Femur (tissue), 1 donor: ENCODE data around the gene ERN1.

Experiments
- DNase-seq: peaks from one replicate; pipeline ENCODE4 v3.0.0-alpha.2; 2017

The ERN1 gene

DNA sequence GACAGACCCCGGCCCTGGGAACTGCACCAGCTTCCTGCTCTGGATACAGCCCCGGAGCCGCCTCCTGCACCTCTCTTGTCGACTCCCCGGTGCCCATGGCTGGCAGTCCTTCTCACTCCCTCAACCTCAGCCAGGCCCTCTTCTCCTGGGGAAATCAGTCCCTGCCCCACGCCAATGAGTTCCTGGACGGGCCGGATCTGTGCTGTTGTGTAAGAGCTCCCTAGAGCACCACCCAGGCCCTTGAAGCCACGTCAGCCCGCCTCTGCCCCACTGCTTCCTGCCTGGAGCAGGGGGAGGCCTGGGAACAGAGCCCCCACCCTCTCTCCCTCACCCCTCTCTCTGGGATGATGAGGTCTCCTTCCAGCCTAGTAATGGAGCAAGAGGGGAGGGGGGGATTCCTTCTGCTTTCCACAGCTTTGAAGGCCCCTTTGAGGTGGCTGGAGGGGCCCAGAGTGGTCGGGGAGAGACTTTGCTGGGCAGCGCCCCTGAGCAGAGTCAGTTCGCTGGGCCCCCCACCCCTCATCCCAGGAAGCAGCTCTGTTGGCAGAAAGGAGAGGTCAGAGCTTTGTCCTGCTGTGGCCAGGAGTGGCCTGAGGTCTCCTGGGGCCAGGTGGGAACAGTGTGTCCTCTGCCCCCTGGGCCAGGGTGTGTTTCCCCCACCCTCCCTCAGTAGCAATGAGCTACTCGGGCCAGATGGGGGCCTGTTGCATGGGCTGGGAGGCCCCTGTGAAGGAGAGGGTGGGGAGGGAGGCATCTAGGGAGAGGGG, 128.0 kb downstream of the ERN1 start:
- no peak for DNase-seq

GRCh38 chr17:64001091-64001579, 128.8 kb downstream of the ERN1 start:
- no peak for DNase-seq

- no peak for DNase-seq
These were observed 130.0 kb downstream of the ERN1 start for GRCh38 chr17:63999680-64000531.

DNA sequence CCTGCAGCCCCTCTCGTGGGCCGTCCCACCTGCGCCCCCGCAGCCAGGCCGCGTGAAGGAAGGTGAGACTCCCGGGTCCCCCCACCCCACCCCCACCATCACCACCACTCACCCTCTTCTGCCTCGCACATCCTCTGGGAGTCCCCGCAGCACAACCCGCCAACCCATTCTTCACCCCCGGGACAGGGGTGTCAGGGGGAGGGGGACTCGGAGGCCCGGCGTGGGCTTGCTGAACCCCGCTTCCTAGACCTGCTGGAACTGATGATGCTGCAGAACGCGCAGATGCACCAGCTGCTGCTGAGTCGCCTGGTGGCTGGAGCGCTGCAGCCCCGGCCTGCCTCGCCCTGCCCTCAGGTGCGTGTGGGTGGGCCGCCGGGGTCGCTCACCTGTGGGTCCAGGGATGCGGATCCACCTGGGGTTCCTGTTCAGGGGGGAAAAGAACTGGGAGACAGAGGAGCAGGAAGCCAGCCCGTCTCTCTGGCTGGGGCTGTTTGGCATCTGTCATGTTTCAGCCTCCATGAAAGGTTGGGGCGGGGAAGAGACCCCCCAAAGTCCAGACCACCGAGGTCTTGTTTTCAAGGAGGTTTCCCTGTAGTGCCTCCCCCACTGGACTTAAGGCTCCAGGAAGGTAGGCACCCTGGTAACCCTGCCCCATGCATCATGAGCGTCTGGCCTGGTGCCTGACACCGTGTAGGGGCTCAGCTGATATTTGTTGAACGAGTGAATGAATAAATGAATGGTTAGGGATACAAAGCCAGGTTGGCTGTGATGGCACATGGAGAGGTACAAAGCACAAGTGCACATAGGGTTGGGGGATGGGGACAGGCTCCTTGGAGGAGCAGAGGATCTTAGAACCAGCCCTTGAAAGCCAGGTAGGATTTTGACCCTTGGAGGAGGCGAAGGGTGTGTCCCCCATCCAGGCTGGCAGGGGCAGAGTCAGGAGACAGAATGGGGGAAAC, 130.9 kb downstream of the ERN1 start:
- DNase-seq = no peak

DNA sequence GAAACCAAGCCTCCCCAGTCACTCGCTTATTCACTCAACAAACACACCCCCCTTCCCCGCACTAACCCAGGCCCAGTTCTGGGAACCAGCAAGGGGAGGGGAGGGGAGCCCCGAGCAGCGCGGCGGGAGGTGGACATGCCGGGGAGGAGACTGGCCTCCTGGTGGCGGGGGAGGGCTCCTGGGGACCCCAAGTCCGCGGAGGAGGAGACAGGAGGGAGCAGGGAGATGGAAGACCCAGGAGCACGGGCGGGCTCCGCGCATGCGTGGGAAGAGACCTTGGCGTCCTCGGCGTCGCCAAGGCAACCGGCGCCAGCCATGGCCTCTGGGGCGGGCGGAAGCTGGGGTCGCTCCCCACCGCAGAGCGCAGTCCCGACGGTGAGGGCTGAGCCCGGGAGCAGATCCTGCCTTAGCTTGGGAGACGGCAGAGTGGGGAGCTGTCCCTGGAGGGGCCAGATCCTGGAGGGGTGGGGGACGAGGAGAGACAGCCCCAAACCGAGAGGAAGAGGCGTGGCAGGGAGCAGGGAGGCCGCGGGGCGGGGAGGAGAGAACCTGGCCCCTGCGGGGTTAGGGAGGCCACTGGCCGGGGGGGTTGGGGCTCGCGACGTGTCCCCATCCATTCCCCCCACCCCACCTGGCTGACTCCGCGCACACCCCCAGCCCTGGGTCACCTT, 131.8 kb downstream of the ERN1 start, which contains the start of gene PRR29:
PRR29 (plus strand) TSS at position 302 of the 671 bp plus-strand sequence; CDS start at position 316, 14 bp downstream.
- peak; percentile 87 for DNase-seq

DNA sequence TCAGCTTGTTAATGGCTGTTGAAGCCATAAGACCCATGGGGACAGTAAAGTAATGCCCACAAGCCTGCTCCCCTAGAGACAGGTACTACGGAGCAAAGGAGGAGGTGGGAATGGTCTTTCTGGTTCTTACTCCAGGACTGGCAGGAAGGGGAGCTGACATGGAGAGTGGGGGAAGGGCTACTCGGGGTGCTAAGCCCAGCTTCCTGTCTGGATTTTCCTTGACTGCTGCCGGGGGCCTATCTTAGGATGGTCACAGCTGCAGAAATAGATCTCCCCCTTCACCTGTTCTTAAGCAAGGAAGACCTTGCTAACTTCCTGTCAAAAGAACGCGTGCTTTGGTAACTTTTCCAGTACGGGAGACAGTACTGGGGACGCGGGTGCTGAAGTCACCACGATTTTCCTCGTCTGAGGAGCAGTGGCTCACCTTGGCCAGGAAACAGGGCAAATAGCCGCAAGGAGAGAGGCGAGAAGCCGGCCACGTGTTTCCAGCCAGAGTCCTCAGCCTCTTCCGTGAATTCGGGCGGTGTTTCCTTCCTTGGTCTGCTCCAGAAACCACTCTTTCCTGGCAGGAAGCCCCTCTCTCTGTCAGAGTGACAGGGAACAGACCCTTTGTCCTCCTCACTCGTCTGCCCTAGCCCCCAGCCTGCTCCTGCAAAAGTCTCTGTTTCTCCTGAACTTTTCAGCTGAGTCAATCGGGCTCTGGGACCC, 132.4 kb downstream of the ERN1 start:
- peak; percentile 80 for DNase-seq

DNA sequence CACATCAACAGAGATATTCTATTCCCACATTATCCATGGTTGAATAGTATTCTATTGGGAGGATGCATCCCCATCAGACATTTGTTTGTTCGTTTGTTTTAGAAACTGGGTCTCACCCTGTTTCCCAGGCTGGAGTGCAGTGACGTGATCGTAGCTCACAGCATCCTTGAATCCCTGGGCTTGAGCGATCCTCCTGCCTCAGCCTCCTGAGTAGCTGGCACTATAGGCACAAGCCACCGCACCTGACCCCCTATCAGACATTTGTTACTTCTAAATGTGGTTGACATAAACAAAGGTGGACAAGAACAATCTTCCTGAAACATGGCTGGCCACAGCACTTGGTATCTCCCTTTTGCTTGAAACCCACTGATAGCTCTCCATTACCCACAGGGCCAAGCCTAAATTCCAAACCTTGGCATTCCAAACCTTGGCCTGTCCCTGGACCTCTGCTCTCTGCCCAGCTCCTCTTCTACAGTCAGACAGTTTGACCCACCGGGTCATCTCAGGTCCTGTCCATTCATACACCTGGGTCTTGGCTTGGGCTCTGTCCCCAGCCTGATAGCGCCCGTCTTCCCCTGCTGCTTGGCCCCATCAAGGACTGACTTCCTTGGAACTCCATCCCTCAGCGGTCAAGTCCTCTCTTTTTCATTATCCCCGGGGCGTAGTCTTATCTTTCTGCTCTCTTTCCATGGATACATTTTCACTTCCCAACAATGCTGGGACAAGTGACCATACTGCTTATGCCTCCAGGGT, 133.3 kb downstream of the ERN1 start:
- no peak for DNase-seq

GRCh38 chr17:63995626-63996025, 134.3 kb downstream of the ERN1 start:
- DNase-seq = no peak

- DNase-seq = peak; percentile 15
These were observed 136.5 kb downstream of the ERN1 start for GRCh38 chr17:63993368-63993985.

DNA sequence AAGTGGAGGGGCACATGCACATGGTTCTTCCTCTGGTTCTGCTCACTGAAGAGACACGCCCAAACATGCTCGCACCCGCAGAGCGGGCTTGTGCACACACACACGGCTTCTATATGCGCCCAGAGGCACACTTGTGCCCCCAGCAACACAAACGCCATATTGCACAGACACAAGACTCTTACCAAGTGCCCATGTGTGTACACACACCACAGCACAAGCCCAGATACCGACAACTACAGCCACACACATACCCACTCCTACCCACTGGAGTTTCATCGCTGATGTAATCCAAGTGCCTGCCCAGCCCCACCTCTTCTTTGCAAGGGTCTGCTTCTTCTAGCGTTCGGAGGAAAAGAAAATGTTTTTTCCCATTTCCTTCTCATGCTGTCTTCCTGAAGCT, 138.3 kb downstream of the ERN1 start:
- no peak for DNase-seq

- peak; percentile 21 for DNase-seq
These were observed 140.2 kb downstream of the ERN1 start for GRCh38 chr17:63989622-63990345.
